Erythroblast (primary cell): Measurements from ENCODE around the gene CDCA7L.

Experiments
- GATA1 ChIP-seq: IDR thresholded peaks from 2 replicates; pipeline ENCODE4 v1.6.1; 2011; ENCODE audit warnings: low read depth, mild to moderate bottlenecking, control low read depth, low read length, moderate library complexity
- POLR2A ChIP-seq: IDR thresholded peaks from 2 replicates; pipeline ENCODE4 v1.6.1; 2011; ENCODE audit warnings: mild to moderate bottlenecking, low read length

GRCh38 chr7:21939858-21940372 is 5.8 kb downstream of the CDCA7L start:
- TF ChIP-seq POLR2A (no peak), GATA1 (no peak)
